HG02885 (cell line): ENCODE data around the gene RADIL.

Source experiments
- ATAC-seq: cut with Tn5 transposase; IDR thresholded peaks from one replicate; pipeline ENCODE4 v1.9.1; 2021; ENCODE audit warnings: mild to moderate bottlenecking; ENCODE audit not compliant: unreplicated experiment, poor library complexity

RADIL gene

GRCh38 chr7:4764402-4765007, 119.0 kb downstream of the RADIL start:
- no peak for ATAC-seq

DNA sequence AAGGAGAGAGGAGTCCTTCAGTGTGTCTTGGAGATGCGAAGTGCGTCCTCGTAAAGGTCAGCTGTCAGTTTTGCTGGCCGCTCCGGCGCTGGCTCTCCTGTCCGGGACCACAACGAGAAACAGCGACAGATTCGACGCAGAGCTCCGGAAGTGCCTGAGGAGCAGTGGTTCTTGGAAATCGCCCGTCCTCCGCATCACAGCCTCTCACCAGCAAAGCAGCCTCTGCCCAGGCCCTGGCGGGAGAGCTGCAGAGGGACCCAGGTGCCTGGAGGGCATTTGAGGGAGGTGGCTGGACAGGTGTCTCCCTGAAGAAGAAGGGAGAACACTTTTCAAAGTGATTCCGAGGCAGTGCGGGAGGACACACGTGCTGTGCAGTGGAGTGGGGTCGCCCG, 119.7 kb downstream of the RADIL start:
- ATAC-seq: no peak

DNA sequence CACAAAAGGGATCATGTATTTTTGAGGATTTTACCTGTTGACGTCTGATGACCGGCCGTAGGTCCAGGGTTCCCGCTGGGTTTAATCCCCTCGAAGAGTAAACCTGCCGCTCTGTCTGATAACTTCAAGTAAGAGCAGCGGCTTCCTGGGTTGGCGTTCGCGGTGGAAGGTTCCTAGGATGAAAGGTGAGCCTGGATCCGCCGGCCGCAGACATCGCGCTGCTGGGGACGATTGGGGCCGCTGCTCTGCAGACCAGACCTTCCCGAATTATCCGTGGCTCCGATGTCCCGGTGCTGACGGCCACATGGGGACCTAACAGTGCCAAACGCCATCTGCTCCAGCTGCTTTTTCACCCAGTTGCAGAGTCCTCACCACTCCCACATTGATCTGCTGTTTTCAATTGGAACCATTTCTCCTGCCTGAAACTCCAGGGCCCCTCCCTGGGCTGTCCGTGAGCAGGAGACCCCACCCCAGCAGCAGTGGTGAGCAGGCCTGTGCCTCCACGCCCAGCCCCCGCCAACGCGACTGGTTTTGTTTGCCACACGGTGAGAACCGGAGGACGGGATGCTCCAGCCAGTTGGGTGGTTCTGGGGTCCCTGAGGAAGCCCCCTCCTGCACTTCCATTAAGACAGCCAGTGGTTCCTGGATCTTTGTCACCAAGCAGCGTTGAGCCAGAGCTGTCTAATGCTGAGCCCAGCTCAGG, 120.3 kb downstream of the RADIL start:
- ATAC-seq: no peak

DNA sequence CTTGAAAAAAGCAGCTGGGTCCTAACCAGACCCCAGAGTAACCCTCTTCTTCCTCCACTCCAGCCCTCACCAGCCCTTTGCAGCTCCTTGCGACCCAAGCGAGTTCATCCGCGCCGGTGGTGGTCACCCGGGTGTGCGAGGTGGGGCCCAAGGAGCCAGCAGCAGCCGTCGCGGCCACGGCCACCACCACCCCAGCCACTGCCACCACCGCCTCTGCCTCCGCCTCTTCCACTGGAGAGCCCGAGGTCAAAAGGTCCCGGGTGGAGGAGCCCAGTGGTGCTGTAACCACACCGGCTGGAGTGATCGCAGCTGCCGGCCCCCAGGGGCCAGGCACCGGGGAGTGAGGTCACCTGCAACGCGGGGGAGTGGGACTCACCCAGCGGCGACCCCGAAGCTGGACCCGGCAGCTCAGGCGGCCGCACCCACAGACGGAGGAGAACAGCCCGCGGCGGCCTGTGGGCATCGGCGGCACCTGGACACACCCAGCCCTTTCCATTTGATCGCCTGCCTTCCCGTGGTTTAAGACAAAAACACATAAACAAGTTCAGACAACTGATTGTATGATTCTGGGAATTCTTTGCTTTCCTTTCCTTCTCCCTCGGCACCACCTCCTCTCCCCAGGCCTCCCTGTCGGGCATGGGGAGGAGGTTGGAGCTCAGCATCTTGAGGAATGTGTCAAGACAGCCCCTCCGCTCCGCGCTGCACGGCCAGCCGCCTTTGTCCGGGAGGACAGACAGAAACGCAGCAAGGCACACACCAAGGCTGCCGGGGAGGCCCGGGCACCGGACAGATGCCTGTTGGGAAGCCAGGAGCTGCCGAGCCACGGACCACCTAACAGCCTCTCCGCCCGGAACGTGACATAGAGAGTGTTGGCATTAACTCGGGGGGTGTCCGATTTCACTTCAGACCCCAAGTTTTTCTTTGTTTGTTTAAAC, 121.1 kb downstream of the RADIL start:
- ATAC-seq: no peak

DNA sequence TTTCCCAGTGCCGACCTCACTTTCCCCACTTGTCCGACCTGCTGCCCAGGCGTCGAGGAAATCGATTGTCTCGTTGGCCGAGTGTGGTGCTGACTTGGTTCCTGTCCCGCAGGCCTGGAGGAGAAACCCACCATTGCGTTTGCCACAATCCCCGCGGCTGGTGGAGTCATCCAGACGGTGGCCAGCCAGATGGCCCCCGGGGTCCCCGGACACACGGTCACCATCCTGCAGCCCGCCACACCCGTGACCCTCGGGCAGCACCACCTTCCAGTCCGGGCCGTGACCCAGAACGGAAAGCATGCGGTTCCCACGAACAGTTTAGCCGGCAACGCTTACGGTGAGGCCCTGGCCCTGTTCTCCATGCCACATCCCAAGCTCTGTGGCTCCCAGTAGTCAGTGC, 122.6 kb downstream of the RADIL start:
- ATAC-seq: no peak

- ATAC-seq: no peak
Measured at GRCh38 chr7:4759211-4759610, 124.3 kb downstream of the RADIL start.

DNA sequence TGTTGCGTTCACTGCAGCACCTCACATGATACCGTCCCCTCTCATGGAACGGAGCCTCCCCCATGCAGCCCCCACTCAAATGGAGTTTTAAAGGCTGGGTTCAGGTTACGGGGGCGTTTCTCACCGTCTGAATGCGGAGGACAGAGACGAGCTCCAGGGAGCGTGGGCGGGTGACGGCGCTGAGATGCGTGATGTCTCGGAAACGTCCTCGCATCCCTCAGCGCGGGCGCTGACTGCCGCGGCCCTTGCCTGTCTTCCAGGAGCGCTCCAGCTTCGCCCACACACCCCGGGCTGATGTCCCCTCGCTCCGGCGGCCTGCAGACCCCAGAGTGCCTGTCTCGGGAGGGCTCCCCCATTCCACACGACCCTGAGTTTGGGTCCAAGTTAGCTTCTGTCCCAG, 124.7 kb downstream of the RADIL start:
- ATAC-seq: no peak

DNA sequence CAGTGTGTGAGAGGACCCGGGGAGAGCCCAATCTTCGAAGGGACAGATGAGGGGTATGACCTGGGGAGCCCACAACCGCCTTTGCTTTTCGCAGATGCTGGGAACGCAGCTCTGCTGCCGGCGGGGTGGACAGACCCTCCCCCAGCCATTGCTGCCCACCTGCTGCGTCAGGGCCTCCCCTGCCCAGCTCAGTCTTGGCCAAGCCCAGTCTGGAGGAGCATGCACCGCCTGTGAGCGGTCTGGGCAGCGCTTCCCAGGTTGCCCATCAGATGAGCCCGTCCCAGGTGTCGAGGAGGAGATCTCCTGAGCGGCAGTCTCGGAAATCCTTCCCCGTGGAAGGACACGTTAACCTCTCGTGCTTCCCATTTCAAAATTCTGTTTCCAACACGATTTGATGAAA, 125.4 kb downstream of the RADIL start:
- ATAC-seq: no peak

- ATAC-seq: no peak
Measured at GRCh38 chr7:4755045-4755444, 128.5 kb downstream of the RADIL start.

GRCh38 chr7:4754433-4755010, 129.0 kb downstream of the RADIL start:
- no peak for ATAC-seq

DNA sequence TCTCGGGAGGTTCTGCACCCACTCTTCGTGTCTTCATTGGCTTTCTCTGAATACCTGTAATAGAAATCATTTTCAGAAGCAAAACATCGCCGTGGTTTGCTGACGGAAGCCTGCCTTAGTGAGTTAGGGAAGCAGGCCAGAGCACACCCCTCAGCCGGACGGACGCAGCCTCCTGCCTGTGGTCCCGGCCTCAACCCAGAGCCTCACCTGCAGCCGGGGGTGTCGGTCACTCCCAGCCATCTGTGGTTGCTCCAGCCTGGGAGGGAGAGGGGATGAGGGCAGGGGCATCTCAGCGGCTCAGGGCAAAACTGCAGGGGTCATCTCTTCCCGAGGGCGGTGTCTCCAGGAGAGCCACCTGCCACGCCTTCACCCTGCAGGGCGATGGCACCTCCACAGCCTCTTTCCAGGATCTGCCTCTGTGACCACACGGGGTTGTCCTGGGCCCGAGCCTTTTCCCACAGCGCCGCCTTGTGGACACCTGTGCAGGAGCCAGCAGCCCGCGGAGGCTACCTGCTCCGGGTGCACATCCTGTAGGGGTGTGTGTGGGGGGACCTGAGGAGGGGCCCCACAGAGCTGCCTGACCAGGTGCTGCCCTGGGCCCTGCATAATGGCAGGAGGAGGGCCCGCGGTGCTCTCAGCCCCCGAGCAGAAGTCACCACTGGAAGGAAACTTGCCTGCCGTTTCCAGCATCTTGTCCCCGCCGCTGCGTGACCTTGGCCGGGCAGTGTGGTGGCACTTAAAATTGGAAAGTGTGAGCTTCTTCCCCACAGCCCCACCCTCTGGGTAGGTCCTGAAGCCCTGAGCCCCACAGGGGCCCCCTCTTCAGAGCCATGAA, 129.7 kb downstream of the RADIL start:
- ATAC-seq: peak; percentile 94

- ATAC-seq: no peak
Measured at GRCh38 chr7:4751398-4751947, 132.0 kb downstream of the RADIL start.

- ATAC-seq: no peak
Measured at GRCh38 chr7:4749798-4750197, 133.7 kb downstream of the RADIL start.

GRCh38 chr7:4749363-4749762, 134.2 kb downstream of the RADIL start:
- ATAC-seq: no peak
